BLaER1 (cell line): ENCODE data around the gene MFN2.
A peak's percentile ranks its signal among the peaks of the same experiment; 100 is the strongest.
"Not testable (repeated sequence)": the region's sequence is repeated elsewhere in the genome, so short reads cannot be mapped to it uniquely, and the experiment has no call there.

Experiments
- H3K27ac ChIP-seq: shearing (Covaris generic); formaldehyde crosslinking; 2 replicates; pipeline ENCODE4 v1.8.1; 2022
- H3K27me3 ChIP-seq: shearing (Covaris generic); formaldehyde crosslinking; 2 replicates; pipeline ENCODE4 v1.8.1; 2022
- H3K36me3 ChIP-seq: shearing (Covaris generic); formaldehyde crosslinking; 2 replicates; pipeline ENCODE4 v1.8.1; 2022
- H3K4me1 ChIP-seq: shearing (Covaris generic); formaldehyde crosslinking; 2 replicates; pipeline ENCODE4 v1.8.1; 2022
- H3K4me2 ChIP-seq: shearing (Covaris generic); formaldehyde crosslinking; 2 replicates; pipeline ENCODE4 v1.8.1; 2022
- H3K4me3 ChIP-seq: shearing (Covaris generic); formaldehyde crosslinking; 2 replicates; pipeline ENCODE4 v1.8.1; 2022
- H3K9ac ChIP-seq: shearing (Covaris generic); formaldehyde crosslinking; 2 replicates; pipeline ENCODE4 v1.8.1; 2022
- H3K9me3 ChIP-seq: shearing (Covaris generic); formaldehyde crosslinking; 2 replicates; pipeline ENCODE4 v1.8.1; 2022
- H4K20me1 ChIP-seq: shearing (Covaris generic); formaldehyde crosslinking; 2 replicates; pipeline ENCODE4 v1.8.1; 2022
- Cebpa-rat ChIP-seq: shearing (Covaris generic); IDR thresholded peaks from 2 replicates; pipeline ENCODE4 v1.8.1; 2022

The MFN2 gene

GRCh38 chr1:12006167-12006921 lies 26.1 kb downstream of the MFN2 start:
- no peak overlapping the region for H3K27ac ChIP-seq
- H3K4me1 ChIP-seq: peaks cover 5% of the 10 kb centered on the region
- H3K4me2 ChIP-seq: no peak overlapping the region
- H3K36me3 ChIP-seq: peaks cover 95% of the 10 kb centered on the region
- peaks cover 15% of the 10 kb centered on the region; the same call in 1 of the 2 replicates for H3K9me3 ChIP-seq
- no peaks in the 10 kb centered on the region for H3K27me3 ChIP-seq
- H4K20me1 ChIP-seq: no peaks in the 10 kb centered on the region
- no peak overlapping the region for H3K4me3 ChIP-seq
- no peak overlapping the region for H3K9ac ChIP-seq
- TF ChIP-seq Cebpa-rat: no peak

- peaks cover 15% of the 10 kb centered on the region; the same call in 1 of the 2 replicates for H3K9me3 ChIP-seq
- H3K4me3 ChIP-seq: no peak overlapping the region
- no peak for TF ChIP-seq Cebpa-rat
- H3K9ac ChIP-seq: no peak overlapping the region
- H3K27ac ChIP-seq: no peak overlapping the region
- H3K27me3 ChIP-seq: no peaks in the 10 kb centered on the region
- H3K36me3 ChIP-seq: peaks cover 95% of the 10 kb centered on the region
- no peaks in the 10 kb centered on the region for H4K20me1 ChIP-seq
- no peak overlapping the region for H3K4me2 ChIP-seq
- peaks cover 13% of the 10 kb centered on the region for H3K4me1 ChIP-seq
Observed at GRCh38 chr1:12007204-12007603, 27.0 kb downstream of the MFN2 start.

- peaks cover 24% of the 10 kb centered on the region for H3K4me1 ChIP-seq
- peaks cover 92% of the 10 kb centered on the region for H3K36me3 ChIP-seq
- peaks cover 15% of the 10 kb centered on the region; the same call in 1 of the 2 replicates for H3K9me3 ChIP-seq
Observed at GRCh38 chr1:12008355-12008754, 28.1 kb downstream of the MFN2 start.

GRCh38 chr1:12009318-12009947 lies 29.2 kb downstream of the MFN2 start:
- Histone ChIP-seq H3K27ac (no peak overlapping the region), H3K4me1 (peaks cover 35% of the 10 kb centered on the region), H3K9ac (no peak overlapping the region), H3K9me3 (peaks cover 15% of the 10 kb centered on the region; the same call in 1 of the 2 replicates), H3K4me2 (no peak overlapping the region), H3K36me3 (peaks cover 81% of the 10 kb centered on the region), H3K27me3 (no peaks in the 10 kb centered on the region), H4K20me1 (no peaks in the 10 kb centered on the region), H3K4me3 (no peak overlapping the region)
- no peak for TF ChIP-seq Cebpa-rat

More at GRCh38 chr1:12008355-12008754, 28.1 kb downstream of the MFN2 start:
- H3K27me3 ChIP-seq, H3K4me2 ChIP-seq, H3K4me3 ChIP-seq, H3K27ac ChIP-seq, H4K20me1 ChIP-seq, H3K9ac ChIP-seq: not testable (repeated sequence)

- no peak overlapping the region for H3K27ac ChIP-seq
- H3K4me1 ChIP-seq: peaks cover 44% of the 10 kb centered on the region
- peaks cover 66% of the 10 kb centered on the region for H3K36me3 ChIP-seq
- H3K4me3 ChIP-seq: no peak overlapping the region
- TF ChIP-seq Cebpa-rat: no peak
- no peaks in the 10 kb centered on the region for H3K27me3 ChIP-seq
- H3K9me3 ChIP-seq: peaks cover 15% of the 10 kb centered on the region; the same call in 1 of the 2 replicates
- H4K20me1 ChIP-seq: no peaks in the 10 kb centered on the region
- no peak overlapping the region for H3K4me2 ChIP-seq
- H3K9ac ChIP-seq: 0 out of 2 replicates have a peak overlapping the region, but pooled peaks have one; percentile 13
Observed at GRCh38 chr1:12010746-12011570, 30.7 kb downstream of the MFN2 start.

GRCh38 chr1:12011998-12012397 lies 31.8 kb downstream of the MFN2 start:
- Histone ChIP-seq H3K36me3 (peaks cover 55% of the 10 kb centered on the region), H3K27ac (no peak overlapping the region), H4K20me1 (no peaks in the 10 kb centered on the region), H3K9ac (no peak overlapping the region), H3K9me3 (peaks cover 12% of the 10 kb centered on the region; the same call in 1 of the 2 replicates), H3K4me1 (peaks cover 44% of the 10 kb centered on the region), H3K4me2 (peak overlapping the region; percentile 77), H3K4me3 (no peak overlapping the region), H3K27me3 (no peaks in the 10 kb centered on the region)
- TF ChIP-seq Cebpa-rat: no peak

GRCh38 chr1:12012560-12013316 lies 32.5 kb downstream of the MFN2 start:
- Histone ChIP-seq H3K4me2 (peak overlapping the region; percentile 77), H3K4me3 (no peak overlapping the region), H3K9ac (no peak overlapping the region), H3K27me3 (no peaks in the 10 kb centered on the region), H4K20me1 (no peaks in the 10 kb centered on the region), H3K9me3 (peaks cover 7% of the 10 kb centered on the region; the same call in 1 of the 2 replicates), H3K36me3 (peaks cover 48% of the 10 kb centered on the region), H3K27ac (no peak overlapping the region), H3K4me1 (peaks cover 44% of the 10 kb centered on the region)
- no peak for TF ChIP-seq Cebpa-rat

GRCh38 chr1:12014141-12014991 lies 34.1 kb downstream of the MFN2 start:
- Histone ChIP-seq H3K9ac (no peak overlapping the region), H3K27ac (peak overlapping the region; percentile 74)

More at GRCh38 chr1:12014141-12014991, 34.1 kb downstream of the MFN2 start:
- Histone ChIP-seq H3K9me3 (no peaks in the 10 kb centered on the region), H3K4me2 (peak overlapping the region; percentile 77), H3K36me3 (peaks cover 36% of the 10 kb centered on the region), H3K4me3 (no peak overlapping the region), H4K20me1 (no peaks in the 10 kb centered on the region), H3K27me3 (no peaks in the 10 kb centered on the region), H3K4me1 (peaks cover 50% of the 10 kb centered on the region)
- TF ChIP-seq Cebpa-rat: no peak
